NCI-H187 (cell line): ENCODE measurements around the gene CHAF1B.
"Not testable (repeated sequence)": the region's sequence is repeated elsewhere in the genome, so short reads cannot be mapped to it uniquely, and the experiment has no call there.

ENCODE experiments used
- DNase-seq, 2 experiments: peaks; one replicate each; lab custom pipeline; 2025; lab: John Stamatoyannopoulos, UW

The CHAF1B gene

DNA sequence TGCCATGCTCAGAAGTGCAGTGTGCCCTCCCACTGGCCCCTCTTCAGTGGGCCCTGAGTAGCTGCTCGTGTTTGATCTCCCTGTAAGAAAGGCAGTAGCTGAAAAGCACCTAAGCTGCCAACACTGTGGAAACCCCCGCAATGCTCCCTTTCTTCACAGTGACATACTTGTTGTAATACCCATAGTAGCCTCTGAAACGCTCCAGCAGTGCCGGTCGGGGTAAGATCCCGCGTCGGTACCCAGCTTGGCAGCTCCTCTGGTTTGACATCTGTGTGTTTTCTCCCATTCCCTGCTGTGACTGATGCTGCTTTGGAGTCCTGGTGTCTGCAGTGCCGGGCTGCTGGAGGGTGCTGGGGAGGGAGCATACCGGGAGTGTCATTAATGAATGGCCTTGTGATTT lies 3.6 kb downstream of the CHAF1B start:
- no peak for DNase-seq

DNA sequence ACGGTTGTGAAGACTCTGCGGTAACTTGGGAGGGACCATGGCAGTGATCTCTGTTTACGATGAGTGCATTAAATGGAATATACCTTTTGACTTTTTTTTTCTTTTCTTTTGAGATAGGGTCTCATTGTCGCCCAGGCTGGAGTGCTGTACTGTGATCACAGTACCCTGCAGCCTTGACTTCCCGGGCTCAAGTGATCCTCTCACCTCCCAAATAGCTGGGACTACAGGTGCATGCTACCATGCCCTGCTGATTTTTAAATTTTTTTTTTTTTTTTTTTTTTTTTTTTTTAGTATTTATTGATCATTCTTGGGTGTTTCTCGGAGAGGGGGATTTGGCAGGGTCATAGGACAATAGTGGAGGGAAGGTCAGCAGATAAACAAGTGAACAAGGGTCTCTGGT lies 6.5 kb downstream of the CHAF1B start:
- DNase-seq, result not testable (repeated sequence)

DNA sequence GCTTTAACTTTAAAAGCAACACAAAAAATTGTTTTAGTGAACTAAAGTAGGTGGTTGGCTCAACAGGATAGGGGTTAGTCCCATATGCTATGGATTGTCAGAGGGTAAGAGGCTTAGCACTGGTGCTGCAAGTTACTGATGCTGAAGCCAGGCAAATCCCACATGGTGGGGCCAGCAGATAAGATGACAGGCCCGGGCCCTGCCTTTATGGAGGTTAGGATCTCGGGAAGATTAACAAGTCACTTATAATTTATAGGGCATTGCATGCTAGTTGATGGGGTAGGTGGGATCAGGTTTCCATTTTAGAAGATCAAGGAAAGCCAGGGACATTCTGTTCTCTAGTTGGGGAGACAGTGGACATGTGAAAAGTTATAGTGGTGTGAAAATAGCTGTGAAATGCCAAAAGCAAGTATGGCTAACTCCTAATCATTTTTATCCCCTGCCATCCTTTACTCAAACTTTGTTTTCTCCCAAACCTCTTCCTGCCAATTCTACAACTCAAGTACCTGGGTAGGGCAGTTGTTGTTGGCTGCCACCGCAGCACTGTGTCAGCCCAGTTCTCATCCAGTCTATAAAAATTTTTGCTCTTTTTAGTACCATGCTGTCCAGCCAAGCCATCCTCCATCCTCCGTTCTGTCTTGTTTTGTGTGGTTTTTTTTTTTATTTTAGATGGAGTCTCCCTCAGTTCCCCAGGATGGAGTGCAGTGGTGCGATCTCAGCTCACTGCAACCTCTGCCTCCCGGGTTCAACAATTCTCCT lies 10.3 kb downstream of the CHAF1B start:
- DNase-seq, result no peak

GRCh38 chr21:36396325-36396724 lies 11.1 kb downstream of the CHAF1B start:
- no peak for DNase-seq

GRCh38 chr21:36396971-36397370 lies 11.8 kb downstream of the CHAF1B start:
- DNase-seq, result no peak

- DNase-seq, result no peak
Measured at GRCh38 chr21:36397606-36398005, 12.4 kb downstream of the CHAF1B start.

DNA sequence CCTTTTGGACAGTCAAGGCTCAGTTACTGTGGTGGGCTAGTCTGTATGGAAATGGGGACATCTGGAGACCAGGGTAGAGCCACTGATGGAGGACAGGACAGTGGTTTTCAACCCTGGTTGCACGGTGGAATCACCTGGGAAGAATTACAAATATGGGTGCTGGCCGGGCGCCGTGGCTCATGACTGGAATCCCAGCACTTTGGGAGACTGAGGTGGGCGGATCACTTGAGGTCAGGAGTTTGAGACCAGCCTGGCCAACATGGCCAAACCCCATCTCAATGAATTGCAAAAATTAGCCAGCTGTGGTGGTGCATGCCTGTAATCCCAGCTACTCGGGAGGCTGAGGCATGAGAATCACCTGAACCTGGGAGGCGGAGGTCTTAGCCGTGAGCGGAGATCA lies 14.5 kb downstream of the CHAF1B start:
- DNase-seq, result not testable (repeated sequence)

- no peak for DNase-seq
Measured at GRCh38 chr21:36400719-36401118, 15.5 kb downstream of the CHAF1B start.

- no peak for DNase-seq
Measured at GRCh38 chr21:36402339-36402738, 17.1 kb downstream of the CHAF1B start.

DNA sequence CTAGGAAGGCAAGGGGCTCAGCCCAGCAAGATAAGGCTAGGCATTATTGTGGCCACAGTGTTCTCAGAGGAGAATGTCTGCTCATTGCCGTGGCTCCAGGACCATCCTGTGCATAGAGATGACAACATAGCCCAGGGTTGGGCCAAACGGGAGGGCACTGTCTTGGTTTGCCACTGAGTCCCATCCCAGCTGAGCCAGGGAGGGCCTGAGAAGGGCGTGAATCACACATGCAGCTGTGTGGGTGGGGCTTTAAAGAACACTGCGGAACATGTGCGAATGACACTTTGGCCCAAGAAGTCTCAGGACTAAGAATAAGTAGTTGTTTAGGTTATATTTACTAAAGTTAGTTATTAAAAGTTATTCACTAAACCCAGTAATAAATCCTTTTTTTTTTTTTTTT lies 18.5 kb downstream of the CHAF1B start:
- no peak for DNase-seq

DNA sequence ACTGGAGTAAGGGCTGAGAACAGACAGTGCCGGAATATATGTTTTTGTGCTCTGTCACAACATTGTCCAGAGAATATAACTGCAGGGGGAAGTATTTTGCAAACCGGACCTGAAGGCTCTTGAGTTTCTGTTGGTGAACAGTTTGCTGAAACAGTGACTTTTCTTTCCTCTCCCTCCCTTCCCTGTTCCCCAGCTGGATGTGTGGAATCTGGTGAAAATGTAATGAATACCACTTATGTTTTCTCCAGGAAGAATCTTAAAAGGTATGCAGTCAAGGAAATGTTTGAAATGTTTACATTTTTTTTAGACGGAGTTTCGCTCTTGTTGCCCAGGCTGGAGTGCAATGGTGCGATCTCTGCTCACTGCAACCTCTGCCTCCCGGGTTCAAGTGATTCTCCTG lies 23.4 kb downstream of the CHAF1B start:
- DNase-seq, result no peak

DNA sequence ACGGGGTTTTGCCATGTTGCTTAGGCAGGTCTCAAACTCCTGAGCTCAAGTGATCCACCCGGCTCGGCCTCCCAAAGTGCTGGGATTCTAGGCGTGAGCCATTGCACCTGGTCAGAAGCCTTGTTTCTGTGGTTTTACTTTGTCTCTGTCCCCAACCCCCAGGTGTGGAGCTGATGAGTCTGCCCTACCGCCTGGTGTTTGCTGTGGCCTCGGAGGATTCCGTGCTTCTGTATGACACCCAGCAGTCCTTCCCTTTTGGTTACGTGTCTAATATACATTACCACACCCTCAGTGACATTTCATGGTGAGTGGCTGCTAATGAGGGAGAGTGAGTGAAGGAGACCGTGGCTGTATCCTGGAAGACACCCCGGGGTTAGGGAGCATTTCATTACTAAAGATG lies 26.1 kb downstream of the CHAF1B start:
- no peak for DNase-seq

- DNase-seq, result no peak
Measured at GRCh38 chr21:36412916-36413315, 27.7 kb downstream of the CHAF1B start.

- no peak for DNase-seq
Measured at GRCh38 chr21:36415375-36415774, 30.2 kb downstream of the CHAF1B start.

- no peak for DNase-seq
Measured at GRCh38 chr21:36419241-36419640, 34.0 kb downstream of the CHAF1B start.

DNA sequence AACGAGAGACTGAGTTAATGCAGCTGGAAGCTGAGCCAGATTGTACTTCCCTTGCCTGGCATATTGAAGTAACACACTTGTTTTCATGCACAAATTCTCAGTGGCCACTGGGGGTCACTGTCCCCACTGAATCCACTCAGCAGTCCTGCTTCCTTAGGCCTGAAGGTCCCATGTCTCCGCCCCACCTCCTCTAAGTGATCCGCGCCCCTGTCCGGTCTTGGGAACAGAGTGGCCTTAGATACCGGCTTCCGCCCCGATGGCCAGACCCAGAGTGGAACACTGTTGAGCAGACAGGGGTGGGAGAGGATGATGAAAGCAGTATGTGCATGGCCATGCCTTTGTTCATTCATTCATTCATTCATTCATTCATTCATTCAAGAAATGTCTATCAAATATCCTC lies 34.8 kb downstream of the CHAF1B start:
- peak in 1 of 2 experiments; percentile 45 for DNase-seq

- no peak for DNase-seq
Measured at GRCh38 chr21:36420571-36421339, 35.6 kb downstream of the CHAF1B start.

DNA sequence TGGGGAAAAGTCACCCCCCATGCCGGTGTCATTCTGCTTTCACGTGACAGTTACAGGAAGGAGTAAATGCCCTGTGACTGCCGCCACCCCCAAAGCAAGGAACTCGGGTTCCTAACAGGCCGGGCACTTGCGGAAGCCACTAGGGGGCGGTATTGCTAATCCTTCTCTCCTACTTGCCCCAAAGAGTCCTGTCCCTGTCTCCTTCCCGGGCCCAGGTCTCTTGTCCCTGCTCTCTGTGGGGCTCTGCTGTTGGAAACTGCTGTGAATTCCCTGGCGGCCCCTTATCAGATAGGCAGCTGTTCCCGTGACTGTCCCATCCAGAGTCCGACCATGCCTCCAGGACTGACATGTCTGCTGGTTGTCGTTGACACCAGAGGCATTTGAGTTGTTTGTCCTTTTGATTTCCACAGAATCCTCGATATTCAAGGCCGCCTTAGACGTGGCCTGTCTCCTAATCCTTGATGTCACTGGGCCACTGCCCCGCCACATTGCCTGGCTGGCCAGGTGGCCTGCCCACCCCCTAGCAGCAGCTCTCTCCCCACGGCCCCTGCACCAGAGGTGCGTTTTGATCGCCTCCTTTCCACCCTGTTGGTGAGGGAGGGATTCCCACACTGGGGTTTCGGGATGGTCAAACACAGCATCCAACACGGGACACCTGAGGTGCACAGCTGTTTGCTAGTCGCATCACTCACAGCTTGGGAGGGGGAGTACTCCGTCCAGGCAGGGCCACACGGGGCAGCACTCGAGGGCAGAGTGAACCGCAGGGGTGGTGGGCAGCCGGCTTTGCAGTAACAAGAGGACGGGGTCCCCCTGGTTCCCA lies 37.3 kb downstream of the CHAF1B start:
- peak in 1 of 2 experiments; percentile 31 for DNase-seq

- DNase-seq, result no peak
Measured at GRCh38 chr21:36423771-36424433, 38.7 kb downstream of the CHAF1B start.

DNA sequence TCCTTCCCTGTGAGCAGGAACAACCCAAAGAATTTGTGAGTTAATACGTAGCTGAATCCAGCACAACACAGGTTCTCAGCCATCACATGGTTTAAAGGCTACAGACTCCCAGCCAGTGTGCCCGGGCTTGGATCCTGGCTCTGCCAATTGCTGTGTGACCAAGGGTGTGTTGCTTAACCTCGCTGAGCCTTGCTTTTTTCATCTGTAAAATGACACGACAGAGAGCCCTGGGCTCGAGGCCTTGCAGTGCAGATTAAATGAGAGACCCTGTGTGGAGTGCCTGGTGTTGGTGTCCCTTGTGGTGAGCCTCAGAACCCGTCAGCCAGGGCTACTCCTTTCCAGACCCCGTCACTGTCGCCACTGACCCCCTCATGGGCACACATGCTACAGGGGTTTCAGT lies 39.4 kb downstream of the CHAF1B start:
- no peak for DNase-seq

DNA sequence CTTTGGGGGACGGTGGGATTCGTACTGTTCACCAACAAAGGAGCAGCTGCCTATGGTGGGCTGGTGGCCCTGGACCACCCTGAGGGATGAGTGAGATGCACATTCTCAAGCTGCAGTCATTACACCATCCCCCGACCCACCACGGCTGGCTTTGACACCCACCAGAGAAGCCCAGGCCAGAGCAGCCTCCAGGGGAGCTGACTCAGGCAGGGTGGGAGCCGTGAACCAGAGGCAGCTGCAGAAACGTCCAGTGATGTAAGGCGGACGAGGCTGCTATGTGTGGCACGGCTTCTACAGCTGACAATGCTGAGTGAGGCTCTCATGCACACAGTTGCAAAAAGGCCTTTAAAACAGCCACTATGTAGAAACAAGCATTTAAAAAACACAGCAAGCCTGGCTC lies 40.1 kb downstream of the CHAF1B start:
- no peak for DNase-seq

- no peak for DNase-seq
Measured at GRCh38 chr21:36427502-36427901, 42.3 kb downstream of the CHAF1B start.
